Activated CD4-positive, alpha-beta T cell treated with anti-CD3 and anti-CD28 coated beads, Interleukin-2, amount 50 U/mL, for 16 hours (primary cell): ENCODE measurements around the gene TMEM17.

Experiments
- DNase-seq: peaks from one replicate; pipeline ENCODE4 v3.0.0-alpha.2; 2020

The TMEM17 gene

GRCh38 chr2:62452701-62453454 lies 53.1 kb downstream of the TMEM17 start:
- no peak for DNase-seq

GRCh38 chr2:62450716-62451191 lies 55.2 kb downstream of the TMEM17 start:
- no peak for DNase-seq
